Bronchial epithelial cell (primary cell): ENCODE data around the gene CUEDC1. TPM values are rescaled to one million over a fixed set of nuclear protein-coding genes. Genes with fewer than 3 reads are reported as not detected.
"Not testable (repeated sequence)": the region's sequence is repeated elsewhere in the genome, so short reads cannot be mapped to it uniquely, and the experiment has no call there.

Experiments used
- DNase-seq: peaks from one replicate; pipeline ENCODE4 v3.0.0-alpha.2; 2010; ENCODE audit warnings: low read depth
- FAIRE-seq: peaks from 2 replicates; lab custom pipeline; 2011; peaks lifted over from hg19 to GRCh38; lab: Jason Lieb, UNC
- H3K27me3 ChIP-seq: 2 replicates; pipeline ENCODE4 v1.5.1; 2011; ENCODE audit warnings: low read length; ENCODE audit not compliant: control insufficient read depth, insufficient read depth
- H3K36me3 ChIP-seq: 2 replicates; pipeline ENCODE4 v1.5.1; 2011; ENCODE audit warnings: low read length; ENCODE audit not compliant: control insufficient read depth, insufficient read depth
- H3K4me3 ChIP-seq: 2 replicates; pipeline ENCODE4 v1.5.1; 2011; ENCODE audit warnings: mild to moderate bottlenecking, low read depth, low read length, control low read depth
- CTCF ChIP-seq: IDR thresholded peaks from 2 replicates; pipeline ENCODE4 v1.5.1; 2011; ENCODE audit warnings: mild to moderate bottlenecking, moderate library complexity, low read length, control low read depth, inconsistent platforms; ENCODE audit not compliant: insufficient read depth, severe bottlenecking
- total RNA-seq: library from RNA; depleted of rRNA; stranded (reverse); fragments of >200 nt; gene quantifications from 2 replicates; pipeline ENCODE4 v1.2.1, GENCODE V29; 2014

The CUEDC1 gene
- total RNA-seq, 1 donor from 2014 or later = 3.4 TPM

DNA sequence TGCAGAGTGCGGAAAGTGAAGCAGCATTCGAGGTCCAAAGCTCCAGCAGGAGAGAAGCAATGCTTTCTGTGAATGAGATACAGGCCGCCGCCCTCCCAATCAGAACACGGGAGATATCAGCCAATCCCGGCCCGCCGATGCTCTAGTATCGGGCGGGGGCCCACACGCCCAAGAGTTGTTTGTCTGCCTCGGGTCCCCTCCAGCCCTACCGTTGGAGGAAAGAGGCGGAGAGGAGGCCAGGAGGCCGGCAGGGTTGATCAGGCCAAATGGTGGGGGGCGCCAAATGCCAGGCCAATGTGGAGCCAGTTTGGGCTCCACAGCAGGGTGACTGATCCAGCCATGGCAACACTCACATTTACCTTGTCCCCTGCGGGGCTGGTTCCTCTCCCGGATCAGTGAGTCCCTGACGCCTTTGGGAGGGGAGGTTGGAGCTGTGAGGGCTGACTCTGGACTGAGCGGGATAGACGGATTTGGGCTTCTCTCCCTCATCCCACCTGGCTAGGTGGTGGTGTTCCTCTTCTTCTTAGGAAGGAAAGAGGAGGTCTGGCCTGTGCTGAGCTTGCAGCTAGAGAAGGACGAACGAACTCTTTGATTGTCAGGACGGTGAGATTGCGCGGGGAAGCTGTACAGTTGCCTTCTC is 10.4 kb upstream of the CUEDC1 start:
- H3K4me3 ChIP-seq = no peak overlapping the region
- FAIRE-seq (no peak), DNase-seq (no peak)
- no peaks in the 10 kb centered on the region for H3K36me3 ChIP-seq
- H3K27me3 ChIP-seq = no peaks in the 10 kb centered on the region
- no peak for TF ChIP-seq CTCF

DNA sequence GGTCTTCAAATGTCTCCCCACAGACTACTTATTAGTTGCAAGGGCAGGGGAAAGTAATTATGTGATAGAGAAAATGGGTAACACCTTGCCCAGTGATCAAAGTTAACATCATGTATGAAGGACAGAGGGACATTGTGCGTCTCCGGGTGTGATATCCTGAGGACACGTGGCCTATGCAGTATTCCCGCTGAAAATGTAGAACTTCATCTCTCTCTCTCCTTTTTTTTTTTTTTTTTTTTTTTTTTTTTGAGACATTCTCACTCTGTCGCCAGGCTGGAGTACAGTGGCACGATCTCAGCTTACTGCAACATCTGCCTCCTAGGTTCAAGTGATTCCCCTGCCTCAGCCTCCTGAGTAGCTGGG is 7.9 kb upstream of the CUEDC1 start:
- Histone ChIP-seq H3K36me3 (no peaks in the 10 kb centered on the region), H3K27me3 (no peaks in the 10 kb centered on the region), H3K4me3 (no peak overlapping the region)
- TF ChIP-seq CTCF = no peak
- DNase-seq (no peak), FAIRE-seq (no peak)

- H3K36me3 ChIP-seq = no peaks in the 10 kb centered on the region
- DNase-seq = no peak
These were observed 7.3 kb upstream of the CUEDC1 start for GRCh38 chr17:57962279-57963148.

GRCh38 chr17:57959929-57960328 is 4.7 kb upstream of the CUEDC1 start:
- no peaks in the 10 kb centered on the region for H3K27me3 ChIP-seq
- no peak for FAIRE-seq
- no peak for TF ChIP-seq CTCF

More at GRCh38 chr17:57962279-57963148, 7.3 kb upstream of the CUEDC1 start:
- no peak for TF ChIP-seq CTCF
- Histone ChIP-seq H3K27me3 (no peaks in the 10 kb centered on the region), H3K4me3 (no peak overlapping the region)
- no peak for FAIRE-seq

GRCh38 chr17:57958391-57958790 is 3.2 kb upstream of the CUEDC1 start:
- not testable (repeated sequence) for H3K36me3 ChIP-seq, FAIRE-seq, DNase-seq, H3K27me3 ChIP-seq, H3K4me3 ChIP-seq

More at GRCh38 chr17:57959929-57960328, 4.7 kb upstream of the CUEDC1 start:
- H3K4me3 ChIP-seq = no peak overlapping the region
- no peaks in the 10 kb centered on the region for H3K36me3 ChIP-seq
- DNase-seq = no peak

DNA sequence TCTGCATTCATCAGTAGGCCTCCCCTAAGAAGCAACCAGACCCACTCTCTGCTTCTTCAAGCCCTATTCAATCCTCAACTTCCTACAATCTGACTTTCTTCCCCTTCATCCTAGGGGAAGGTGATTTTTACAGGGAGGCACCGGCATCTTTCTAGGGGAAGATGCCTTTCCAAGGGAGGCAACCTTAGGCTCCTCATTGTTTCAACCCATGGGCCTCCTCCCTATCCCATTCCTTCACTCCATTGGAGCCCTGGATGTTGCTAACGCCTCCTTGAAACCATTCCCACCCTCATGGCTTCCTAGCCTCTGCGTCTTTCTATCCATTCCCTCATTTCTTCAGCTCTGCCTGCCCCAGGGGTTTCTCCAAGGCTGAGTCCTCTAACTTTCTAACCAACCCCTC is 2.7 kb upstream of the CUEDC1 start:
- no peak for FAIRE-seq
- no peaks in the 10 kb centered on the region for H3K27me3 ChIP-seq
- TF ChIP-seq CTCF = no peak
- H3K36me3 ChIP-seq = no peaks in the 10 kb centered on the region
- H3K4me3 ChIP-seq = no peak overlapping the region
- DNase-seq = no peak
